ENCODE results near the gene ZMYND8.
"Not testable (repeated sequence)": the region's sequence is repeated elsewhere in the genome, so short reads cannot be mapped to it uniquely, and the experiment has no call there.

The ZMYND8 gene

GRCh38 chr20:47311211-47311610 lies 45.3 kb downstream of the ZMYND8 start:
- DNase-seq (ENCODE audit: low read depth in 2 of 2, low spot score in 1 of 2): no peak

- DNase-seq (ENCODE audit: low read depth in 2 of 2, low spot score in 1 of 2): no peak
These were observed 45.8 kb downstream of the ZMYND8 start for GRCh38 chr20:47310729-47311128.

- no peak for DNase-seq (ENCODE audit: low read depth in 2 of 2, low spot score in 1 of 2)
These were observed 46.6 kb downstream of the ZMYND8 start for GRCh38 chr20:47309806-47310426.

- no peak for DNase-seq (ENCODE audit: low read depth in 2 of 2, low spot score in 1 of 2)
These were observed 47.1 kb downstream of the ZMYND8 start for GRCh38 chr20:47309394-47309793.

GRCh38 chr20:47307569-47307968 lies 48.9 kb downstream of the ZMYND8 start:
- DNase-seq (ENCODE audit: low read depth in 2 of 2, low spot score in 1 of 2): not testable (repeated sequence)

GRCh38 chr20:47306755-47307370 lies 49.6 kb downstream of the ZMYND8 start:
- DNase-seq (ENCODE audit: low read depth in 2 of 2, low spot score in 1 of 2): no peak

GRCh38 chr20:47306095-47306494 lies 50.4 kb downstream of the ZMYND8 start:
- DNase-seq (ENCODE audit: low read depth in 2 of 2, low spot score in 1 of 2): no peak

GRCh38 chr20:47305667-47306066 lies 50.8 kb downstream of the ZMYND8 start:
- DNase-seq (ENCODE audit: low read depth in 2 of 2, low spot score in 1 of 2): no peak

GRCh38 chr20:47304287-47304686 lies 52.2 kb downstream of the ZMYND8 start:
- DNase-seq (ENCODE audit: low read depth in 2 of 2, low spot score in 1 of 2): no peak

GRCh38 chr20:47303736-47304135 lies 52.8 kb downstream of the ZMYND8 start:
- DNase-seq (ENCODE audit: low read depth in 2 of 2, low spot score in 1 of 2): no peak

GRCh38 chr20:47300071-47300470 lies 56.4 kb downstream of the ZMYND8 start:
- DNase-seq (ENCODE audit: low read depth in 2 of 2, low spot score in 1 of 2): no peak

GRCh38 chr20:47298624-47299023 lies 57.9 kb downstream of the ZMYND8 start:
- no peak for DNase-seq (ENCODE audit: low read depth in 2 of 2, low spot score in 1 of 2)

GRCh38 chr20:47297746-47298145 lies 58.8 kb downstream of the ZMYND8 start:
- DNase-seq (ENCODE audit: low read depth in 2 of 2, low spot score in 1 of 2): no peak

GRCh38 chr20:47296950-47297349 lies 59.5 kb downstream of the ZMYND8 start:
- no peak for DNase-seq (ENCODE audit: low read depth in 2 of 2, low spot score in 1 of 2)

GRCh38 chr20:47295921-47296426 lies 60.5 kb downstream of the ZMYND8 start:
- no peak for DNase-seq (ENCODE audit: low read depth in 2 of 2, low spot score in 1 of 2)

- DNase-seq (ENCODE audit: low read depth in 2 of 2, low spot score in 1 of 2): no peak
These were observed 61.2 kb downstream of the ZMYND8 start for GRCh38 chr20:47295129-47295813.

- DNase-seq (ENCODE audit: low read depth in 2 of 2, low spot score in 1 of 2): no peak
These were observed 62.9 kb downstream of the ZMYND8 start for GRCh38 chr20:47293631-47294030.

GRCh38 chr20:47292581-47292980 lies 63.9 kb downstream of the ZMYND8 start:
- DNase-seq (ENCODE audit: low read depth in 2 of 2, low spot score in 1 of 2): no peak

- DNase-seq (ENCODE audit: low read depth in 2 of 2, low spot score in 1 of 2): no peak
These were observed 65.7 kb downstream of the ZMYND8 start for GRCh38 chr20:47290666-47291430.

- no peak for DNase-seq (ENCODE audit: low read depth in 2 of 2, low spot score in 1 of 2)
These were observed 66.5 kb downstream of the ZMYND8 start for GRCh38 chr20:47290008-47290407.

- no peak for DNase-seq (ENCODE audit: low read depth in 2 of 2, low spot score in 1 of 2)
These were observed 67.4 kb downstream of the ZMYND8 start for GRCh38 chr20:47289096-47289495.

- DNase-seq (ENCODE audit: low read depth in 2 of 2, low spot score in 1 of 2): not testable (repeated sequence)
These were observed 68.0 kb downstream of the ZMYND8 start for GRCh38 chr20:47288530-47288929.

All from stimulated activated CD8-positive, alpha-beta memory T cell treated with anti-CD3 and anti-CD28 coated beads, Interleukin-4, amount 100 ng/mL, for 4 hours (primary cell).